H1 (cell line): Measurements from ENCODE around the gene KIAA0513. TPM values are rescaled to one million over a fixed set of nuclear protein-coding genes. Genes with fewer than 3 reads are reported as not detected.

Experiments used
- CTCF ChIA-PET: fragments of 300-600 bp; sonication (Branson Sonifier 250); formaldehyde crosslinking; loops from one replicate; lab custom pipeline; 2021; ENCODE audit not compliant: partially characterized antibody; lab: Charles Lee
- POLR2A ChIA-PET: fragments of 300-600 bp; sonication (Branson Sonifier 250); formaldehyde crosslinking; loops from one replicate; lab custom pipeline; 2021; ENCODE audit warnings: inconsistent platforms; ENCODE audit not compliant: partially characterized antibody; lab: Charles Lee
- DNase-seq, 2 experiments: peaks; one replicate each; pipeline versions ENCODE4 v3.0.0 to v3.0.0-alpha.2; 2010 to 2022; ENCODE audit warnings: low spot score in 2 of 2, low read depth in 1 of 2, mixed read lengths in 1 of 2
- FAIRE-seq: peaks from 2 replicates; lab custom pipeline; 2011; peaks lifted over from hg19 to GRCh38; lab: Jason Lieb, UNC
- H2AFZ ChIP-seq: 2 replicates; pipeline ENCODE4 v1.8.1; 2012; ENCODE audit warnings: low read length, inconsistent platforms
- H2AK5ac ChIP-seq: 2 replicates; pipeline ENCODE4 v1.6.1; 2013; ENCODE audit warnings: low read depth, low read length
- H2BK120ac ChIP-seq: replicated peaks from 2 replicates; pipeline ENCODE3; 2013; ENCODE audit warnings: low read depth, low read length, inconsistent platforms
- H2BK12ac ChIP-seq: 2 replicates; pipeline ENCODE4 v1.6.1; 2013; ENCODE audit warnings: low read depth, low read length
- H2BK15ac ChIP-seq: 2 replicates; pipeline ENCODE4 v1.6.1; 2013; ENCODE audit warnings: low read length
- H2BK20ac ChIP-seq: 2 replicates; pipeline ENCODE4 v1.6.1; 2013; ENCODE audit warnings: low read length
- H2BK5ac ChIP-seq: 2 replicates; pipeline ENCODE4 v1.6.1; 2013; ENCODE audit warnings: low read depth, low read length
- H3K14ac ChIP-seq: 2 replicates; pipeline ENCODE4 v1.6.1; 2013; ENCODE audit warnings: inconsistent platforms; ENCODE audit not compliant: insufficient read length
- H3K18ac ChIP-seq: 2 replicates; pipeline ENCODE4 v1.6.1; 2013; ENCODE audit warnings: low read length; ENCODE audit errors: extremely low read depth
- H3K23ac ChIP-seq: 2 replicates; pipeline ENCODE4 v1.6.1; 2013; ENCODE audit warnings: inconsistent platforms; ENCODE audit not compliant: insufficient read length
- H3K23me2 ChIP-seq: 2 replicates; pipeline ENCODE4 v1.6.1; 2013; ENCODE audit warnings: low read depth, low read length
- H3K27ac ChIP-seq: 2 replicates; pipeline ENCODE4 v1.6.1; 2011; ENCODE audit warnings: low read depth, low read length, inconsistent platforms
- H3K27me3 ChIP-seq, 4 experiments: replicated peaks in 1 of 4; 1 replicate in 1 of 4; 2 replicates in 3 of 4; pipeline versions ENCODE4 v1.6.1 to v1.8.1; 2011 to 2013; ENCODE audit warnings: low read length in 3 of 4, mild to moderate bottlenecking in 3 of 4, inconsistent platforms in 2 of 4, mixed read lengths in 2 of 4, moderate library complexity in 1 of 4; ENCODE audit not compliant: control insufficient read depth in 3 of 4, insufficient read depth in 3 of 4; ENCODE audit errors: extremely low read depth in 1 of 4
- H3K36me3 ChIP-seq, 4 experiments: 2 replicates each; pipeline versions ENCODE4 v1.6.1 to v1.8.1; 2011 to 2013; ENCODE audit warnings: mild to moderate bottlenecking in 4 of 4, low read length in 3 of 4, moderate library complexity in 2 of 4, control low read depth in 1 of 4, inconsistent platforms in 1 of 4; ENCODE audit not compliant: insufficient read depth in 4 of 4, control insufficient read depth in 2 of 4
- H3K4ac ChIP-seq: replicated peaks from 2 replicates; pipeline ENCODE3; 2013; ENCODE audit warnings: low read length, low read depth, mixed read lengths, inconsistent platforms; ENCODE audit not compliant: insufficient read length
- H3K4me1 ChIP-seq, 4 experiments: replicated peaks in 1 of 4; 1 replicate in 1 of 4; 2 replicates in 3 of 4; pipeline versions ENCODE4 v1.6.1 to v1.8.1; 2011 to 2013; ENCODE audit warnings: low read length in 3 of 4, inconsistent platforms in 2 of 4, mixed read lengths in 1 of 4; ENCODE audit not compliant: insufficient read depth in 4 of 4, control insufficient read depth in 3 of 4
- H3K4me2 ChIP-seq, 2 experiments: 2 replicates each; pipeline versions ENCODE4 v1.6.1 to v1.8.1; 2011 to 2013; ENCODE audit warnings: low read depth in 2 of 2, low read length in 2 of 2, control low read depth in 1 of 2, inconsistent platforms in 1 of 2, mild to moderate bottlenecking in 1 of 2; ENCODE audit not compliant: insufficient read depth in 1 of 2
- H3K4me3 ChIP-seq, 4 experiments: fragments of 200-600, 300-600 bp in 1 of 4; sonication (generic), shearing (Covaris generic), sonication (Bioruptor Twin) in 1 of 4; 2 replicates each; pipeline versions ENCODE4 v1.5.1 to v1.8.1; 2011 to 2016; ENCODE audit warnings: low read length in 4 of 4, low read depth in 3 of 4, control low read depth in 2 of 4, inconsistent platforms in 2 of 4, mild to moderate bottlenecking in 2 of 4, mixed read lengths in 1 of 4, moderate library complexity in 1 of 4; ENCODE audit not compliant: insufficient read depth in 2 of 4; ENCODE audit errors: extremely low read depth in 1 of 4
- H3K56ac ChIP-seq: replicated peaks from 2 replicates; pipeline ENCODE3; 2013; ENCODE audit warnings: low read depth, mild to moderate bottlenecking, mixed read lengths, low read length, inconsistent platforms; ENCODE audit not compliant: insufficient read length
- H3K79me1 ChIP-seq: 2 replicates; pipeline ENCODE4 v1.6.1; 2013; ENCODE audit warnings: low read depth, low read length, control low read depth
- H3K79me2 ChIP-seq, 2 experiments: 2 replicates each; pipeline versions ENCODE4 v1.6.1 to v1.8.1; 2012 to 2013; ENCODE audit warnings: low read length in 2 of 2, mild to moderate bottlenecking in 2 of 2, inconsistent platforms in 1 of 2; ENCODE audit not compliant: insufficient read depth in 2 of 2, control insufficient read depth in 1 of 2
- H3K9ac ChIP-seq, 4 experiments: replicated peaks in 1 of 4; 1 replicate in 1 of 4; 2 replicates in 3 of 4; pipeline versions ENCODE4 v1.6.1 to v1.8.1; 2011 to 2013; ENCODE audit warnings: low read depth in 3 of 4, low read length in 3 of 4, control low read depth in 2 of 4, mild to moderate bottlenecking in 2 of 4, moderate library complexity in 2 of 4, inconsistent platforms in 1 of 4; ENCODE audit errors: extremely low read depth in 1 of 4
- H3K9me3 ChIP-seq, 2 experiments: 2 replicates each; pipeline versions ENCODE4 v1.6.1 to v1.8.1; 2012 to 2013; ENCODE audit warnings: mild to moderate bottlenecking in 2 of 2, moderate library complexity in 2 of 2, control low read depth in 1 of 2, inconsistent platforms in 1 of 2, low read depth in 1 of 2, low read length in 1 of 2, mixed read lengths in 1 of 2; ENCODE audit not compliant: insufficient read depth in 2 of 2
- H4K20me1 ChIP-seq, 2 experiments: replicated peaks in 1 of 2; 2 replicates each; pipeline versions ENCODE3 to v1.8.1; 2011 to 2013; ENCODE audit warnings: inconsistent platforms in 2 of 2, low read length in 2 of 2, mild to moderate bottlenecking in 1 of 2; ENCODE audit not compliant: insufficient read depth in 2 of 2, control insufficient read depth in 1 of 2
- H4K5ac ChIP-seq: 2 replicates; pipeline ENCODE4 v1.6.1; 2013; ENCODE audit warnings: low read length, low read depth, mixed read lengths, inconsistent platforms; ENCODE audit not compliant: insufficient read length
- H4K8ac ChIP-seq: 2 replicates; pipeline ENCODE4 v1.8.0; 2013; ENCODE audit warnings: mild to moderate bottlenecking, moderate library complexity, low read length, inconsistent platforms; ENCODE audit not compliant: insufficient read depth; ENCODE audit errors: extremely low read depth
- H4K91ac ChIP-seq: replicated peaks from 2 replicates; pipeline ENCODE3; 2013; ENCODE audit warnings: low read length, mixed read lengths, inconsistent platforms; ENCODE audit not compliant: insufficient read length
- BACH1 ChIP-seq: IDR thresholded peaks from 2 replicates; pipeline ENCODE4 v1.6.1; 2012; ENCODE audit warnings: low read length, improper control_type of control experiment
- EGR1 ChIP-seq: IDR thresholded peaks from 2 replicates; pipeline ENCODE4 v1.6.1; 2011; ENCODE audit warnings: low read depth, low read length, borderline replicate concordance
- KDM1A ChIP-seq: fragments of 200-600, 300-600 bp; sonication (generic); IDR thresholded peaks from 2 replicates; pipeline ENCODE4 v1.7.1; 2016; ENCODE audit warnings: mild to moderate bottlenecking, low read length, borderline replicate concordance
- MAFK ChIP-seq: IDR thresholded peaks from 2 replicates; pipeline ENCODE4 v1.6.1; 2012; ENCODE audit warnings: low read depth, mild to moderate bottlenecking, improper control_type of control experiment, low read length
- POLR2AphosphoS5 ChIP-seq: IDR thresholded peaks from 2 replicates; pipeline ENCODE4 v1.6.1; 2011; ENCODE audit warnings: low read depth, low read length
- SP4 ChIP-seq: IDR thresholded peaks from 2 replicates; pipeline ENCODE4 v1.6.1; 2012; ENCODE audit warnings: low read length, inconsistent platforms
- SUZ12 ChIP-seq: fragments of 200-600 bp; sonication (generic); IDR thresholded peaks from 2 replicates; pipeline ENCODE4 v1.6.1; 2012; ENCODE audit warnings: mild to moderate bottlenecking, inconsistent platforms, low read length, moderate library complexity, mixed read lengths
- TEAD4 ChIP-seq: IDR thresholded peaks from 2 replicates; pipeline ENCODE4 v1.6.1; 2012; ENCODE audit warnings: low read depth, low read length, inconsistent platforms, mixed read lengths
- WGBS, 2 experiments: shearing (Covaris generic) in 1 of 2; methylation state at CpG; one replicate each; pipeline versions ENCODE4 v1.1.6 to v1.1.7; 2013 to 2015; ENCODE audit warnings: low lambda C conversion rate in 2 of 2, mixed read lengths in 2 of 2, inconsistent platforms in 1 of 2, low coverage in 1 of 2, missing lambda C conversion rate in 1 of 2; ENCODE audit not compliant: insufficient replicate concordance in 2 of 2, insufficient coverage in 1 of 2, insufficient read length in 1 of 2; ENCODE audit errors: extremely low coverage in 1 of 2, missing lambda C conversion rate in 1 of 2; 5-methylcytosine and 5-hydroxymethylcytosine counted together
- polyA plus RNA-seq, 7 experiments: library from polyadenylated mRNA; depleted of rRNA in 3 of 7; stranded (reverse) in 5 of 7; unstranded in 2 of 7; fragments of >200 nt in 5 of 7; fragments of 200-250 nt in 2 of 7; gene quantifications; 1 replicate in 5 of 7; 2 replicates in 1 of 7; 4 replicates in 1 of 7; pipeline versions ENCODE4 v1.2.1 to v1.2.3, GENCODE V29; 2011 to 2013; ENCODE audit warnings: missing spikeins in 2 of 7, mixed read lengths in 2 of 7
- total RNA-seq: library from RNA; stranded (reverse); fragmentation: NEBNext Ultra II Directional; extraction: Animal tissue kit (Norgen Biotek cat#: 25700); gene quantifications from 2 replicates; pipeline ENCODE4 v1.2.1, GENCODE V29; 2021

KIAA0513 gene
- total and polyA plus RNA-seq, 2 of the 8 experiments (the other 6 are each of a cell fraction or from before 2014, with no cell fraction given), result 2.1 to 6.1 TPM

GRCh38 chr16:85124636-85125346 lies 97.2 kb downstream of the KIAA0513 start:
- TF ChIP-seq KDM1A, result peak; percentile 65; the same call in 1 of the 2 replicates
- no peak for TF ChIP-seq SP4
- TF ChIP-seq BACH1, result peak; percentile 100
- no peak for TF ChIP-seq SUZ12
- no peak for TF ChIP-seq POLR2AphosphoS5
- no peak for TF ChIP-seq EGR1
- no peak for TF ChIP-seq TEAD4
- peak; percentile 97 for TF ChIP-seq MAFK
- Histone ChIP-seq H2BK120ac (no peak overlapping the region), H3K23me2 (no peaks in the 10 kb centered on the region), H2BK20ac (peak overlapping the region; percentile 82; the same call in 1 of the 2 replicates), H4K5ac (no peak overlapping the region), H3K27ac (no peak overlapping the region), H3K14ac (no peak overlapping the region), H2AFZ (no peak overlapping the region), H3K27me3 (no peaks in the 10 kb centered on the region; a peak in 1 of 7 replicates), H3K79me1 (no peaks in the 10 kb centered on the region), H3K9ac (no peak overlapping the region), H3K23ac (no peak overlapping the region), H3K4ac (no peak overlapping the region), H3K4me2 (no peak overlapping the region), H2BK15ac (no peak overlapping the region), H3K79me2 (no peaks in the 10 kb centered on the region), H4K20me1 (no peaks in the 10 kb centered on the region), H2BK5ac (no peak overlapping the region), H3K4me3 (no peak overlapping the region), H3K4me1 (peaks cover 4 to 29% (median 12%) of the 10 kb centered on the region in 4 experiments), H3K56ac (no peak overlapping the region), H3K9me3 (peaks cover 0 to 3% of the 10 kb centered on the region in 2 experiments; a peak in 2 of 4 replicates), H4K91ac (no peak overlapping the region), H3K36me3 (no peaks in the 10 kb centered on the region), H2AK5ac (no peak overlapping the region), H3K18ac (no peak overlapping the region), H4K8ac (no peak overlapping the region), H2BK12ac (peak overlapping the region; percentile 41; the same call in 1 of the 2 replicates)
- FAIRE-seq, result no peak
- 91% methylated on average over 11 of the region's 11 CpGs; no CpG with 5 or more reads in 1 of the 2 experiments for whole genome bisulfite sequencing, 2 experiments
- ChIA-PET POLR2A (interaction anchor here (1.5 to 1.6 kb wide), 3 partner anchors 20 to 203 kb away, joined by 3 to 5 read pairs (median 3); no protein-coding TSS in a partner anchor), CTCF (interaction anchor here (1.0 to 5.6 kb wide), 7 partner anchors 10 to 189 kb away, joined by 3 to 31 read pairs (median 4); partner anchors contain the start of gene CIBAR2)
- no peak for DNase-seq
